ENCODE measurements around the gene UHRF1.
"Not testable (repeated sequence)": the region's sequence is repeated elsewhere in the genome, so short reads cannot be mapped to it uniquely, and the experiment has no call there.

The UHRF1 gene

GRCh38 chr19:4897146-4897545 lies 12.2 kb upstream of the UHRF1 start:
- in situ Hi-C loops (cut with MboI; ENCODE audit: low sequenced_read_pairs), result no loop called here

- in situ Hi-C loops (cut with MboI; ENCODE audit: low sequenced_read_pairs), result not testable (repeated sequence)
These were observed 8.4 kb upstream of the UHRF1 start for GRCh38 chr19:4900879-4901278.

GRCh38 chr19:4902796-4903195 lies 6.5 kb upstream of the UHRF1 start, which contains the start of gene ARRDC5:
Gene ARRDC5 (minus strand): TSS chr19:4902896. CDS start chr19:4902825, 71 bp downstream.
- in situ Hi-C loops (cut with MboI; ENCODE audit: low sequenced_read_pairs), result no loop called here

DNA sequence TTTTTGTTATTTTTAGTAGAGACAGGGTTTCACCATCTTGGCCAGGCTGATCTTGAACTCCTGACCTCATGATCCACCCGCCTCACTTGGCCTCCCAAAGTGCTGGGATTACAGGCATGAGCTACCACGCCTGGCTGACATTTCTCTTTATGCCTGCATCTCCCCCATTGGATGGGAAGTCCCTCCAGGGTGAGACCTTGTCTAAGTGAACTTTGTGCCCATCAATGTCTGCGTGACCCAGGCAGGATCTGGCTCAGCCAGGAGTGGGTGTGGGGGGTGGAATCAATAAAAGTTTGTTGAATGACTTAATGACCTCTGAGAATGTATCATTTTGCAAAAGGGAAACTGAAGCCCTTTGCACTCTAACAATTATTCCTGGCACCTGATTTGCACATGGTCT lies 4.8 kb upstream of the UHRF1 start:
- in situ Hi-C loops (cut with MboI; ENCODE audit: low sequenced_read_pairs), result no loop called here

DNA sequence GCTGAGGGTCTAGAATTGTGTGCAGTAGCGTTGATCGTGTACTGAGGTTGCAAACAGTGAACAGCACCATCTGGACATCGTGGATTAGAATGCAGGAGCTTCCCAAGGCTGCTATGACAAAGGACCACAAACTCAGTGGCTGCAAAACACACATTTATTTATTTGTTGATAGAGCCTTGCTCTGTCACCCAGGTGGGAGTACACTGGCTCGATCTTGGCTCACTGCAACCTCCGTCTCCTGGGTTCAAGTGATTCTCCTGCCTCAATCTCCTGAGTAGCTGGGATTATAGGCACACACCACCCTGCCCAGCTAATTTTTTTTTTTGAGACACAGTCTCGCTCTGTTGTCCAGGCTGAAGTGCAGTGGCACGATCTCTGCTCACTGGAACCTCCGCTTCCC lies 2.3 kb upstream of the UHRF1 start:
- in situ Hi-C loops (cut with MboI; ENCODE audit: low sequenced_read_pairs), result no loop called here

GRCh38 chr19:4908360-4908759 lies 941 bp upstream of the UHRF1 start:
- in situ Hi-C loops (cut with MboI; ENCODE audit: low sequenced_read_pairs), result no loop called here

DNA sequence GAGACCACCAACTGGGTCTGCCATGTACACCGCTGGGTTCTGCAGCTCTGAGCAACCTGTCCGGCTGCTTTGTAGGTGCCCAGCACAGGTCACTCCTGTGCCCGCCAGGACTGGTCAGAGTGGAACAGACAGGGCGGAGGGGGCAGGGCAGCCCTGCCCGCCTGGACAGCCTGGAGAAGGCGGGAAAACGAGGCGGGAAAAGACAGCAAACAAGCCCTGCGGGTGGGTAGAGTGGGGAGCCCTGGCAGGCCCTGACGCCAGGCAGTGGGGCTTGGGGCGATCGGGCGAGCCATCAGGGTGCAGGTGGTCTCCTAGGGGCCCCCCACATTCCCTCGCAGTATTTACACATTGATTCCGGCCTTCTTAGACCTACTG lies 533 bp upstream of the UHRF1 start:
- in situ Hi-C loops (cut with MboI; ENCODE audit: low sequenced_read_pairs), result no loop called here

GRCh38 chr19:4909897-4910593 lies 744 bp downstream of the UHRF1 start:
- in situ Hi-C loops (cut with MboI; ENCODE audit: low sequenced_read_pairs), result no loop called here

DNA sequence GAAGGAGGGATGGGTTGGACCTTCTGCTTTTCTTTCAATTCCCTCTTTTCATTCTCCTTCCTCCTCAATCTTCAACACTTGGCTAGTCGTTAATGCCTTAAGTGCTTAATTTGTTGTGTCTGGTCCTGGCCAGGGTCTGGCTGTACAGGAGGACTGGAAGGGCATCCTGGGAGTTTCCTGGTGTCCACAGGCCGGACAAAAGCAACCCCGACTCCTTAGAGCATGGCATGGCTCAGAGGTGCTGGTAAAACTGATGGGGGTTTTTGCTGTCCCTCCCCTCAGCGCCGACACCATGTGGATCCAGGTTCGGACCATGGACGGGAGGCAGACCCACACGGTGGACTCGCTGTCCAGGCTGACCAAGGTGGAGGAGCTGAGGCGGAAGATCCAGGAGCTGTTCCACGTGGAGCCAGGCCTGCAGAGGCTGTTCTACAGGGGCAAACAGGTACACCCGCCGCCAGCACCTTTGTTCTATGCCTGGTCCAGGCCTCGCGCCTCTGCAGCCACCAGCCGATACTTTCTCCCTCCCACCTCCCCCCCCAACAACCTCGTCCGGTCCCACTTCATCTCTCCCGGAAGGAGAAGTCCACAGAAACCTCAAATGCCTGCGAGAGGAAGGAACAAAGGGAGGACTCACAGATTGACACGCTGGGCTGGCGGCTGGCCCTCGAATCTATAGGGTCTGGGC lies 1.4 kb downstream of the UHRF1 start:
- in situ Hi-C loops (cut with MboI; ENCODE audit: low sequenced_read_pairs), result no loop called here

- in situ Hi-C loops (cut with MboI; ENCODE audit: low sequenced_read_pairs), result no loop called here
These were observed 2.0 kb downstream of the UHRF1 start for GRCh38 chr19:4911314-4911713.

GRCh38 chr19:4911786-4912672 lies 2.7 kb downstream of the UHRF1 start:
- in situ Hi-C loops (cut with MboI; ENCODE audit: low sequenced_read_pairs), result no loop called here

GRCh38 chr19:4913996-4914735 lies 4.9 kb downstream of the UHRF1 start:
- in situ Hi-C loops (cut with MboI; ENCODE audit: low sequenced_read_pairs), result no loop called here

DNA sequence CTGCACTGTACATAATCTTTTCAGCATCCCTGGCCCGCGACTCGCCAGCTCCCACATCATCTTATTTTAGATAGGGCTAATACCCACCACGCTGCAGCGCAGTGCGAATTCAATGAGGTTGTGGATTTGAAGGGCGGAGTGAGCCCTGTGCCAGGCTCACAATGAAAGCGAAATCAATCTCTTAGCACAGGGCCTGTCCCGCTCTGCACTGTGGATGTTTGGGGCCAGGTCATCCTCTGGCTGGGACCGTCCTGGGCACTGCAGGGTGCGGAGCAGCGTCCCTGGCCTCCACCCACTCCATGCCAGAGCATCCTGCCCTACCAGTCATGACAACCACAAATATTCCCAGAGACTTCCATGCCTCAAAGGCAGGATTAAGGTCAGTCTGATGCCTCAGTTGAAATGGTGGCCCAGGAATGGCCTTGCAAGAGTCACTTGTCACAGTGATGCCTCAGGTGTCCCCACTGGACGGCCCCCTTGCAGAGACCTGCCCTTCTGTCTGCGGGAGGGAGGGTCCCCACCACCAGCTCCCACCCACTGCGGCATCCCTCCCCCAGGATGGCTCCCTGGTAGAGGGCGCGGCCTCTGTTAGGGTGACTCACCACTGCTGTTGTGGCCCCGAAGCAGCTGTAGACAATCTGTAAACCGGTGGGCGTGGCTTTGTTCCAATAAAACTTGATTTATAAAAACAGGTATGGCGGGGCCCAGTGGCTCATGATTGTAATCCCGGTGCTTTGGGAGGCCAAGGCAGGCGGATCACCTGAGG lies 5.6 kb downstream of the UHRF1 start:
- in situ Hi-C loops (cut with MboI; ENCODE audit: low sequenced_read_pairs), result no loop called here

- in situ Hi-C loops (cut with MboI; ENCODE audit: low sequenced_read_pairs), result no loop called here
These were observed 7.2 kb downstream of the UHRF1 start for GRCh38 chr19:4916292-4917082.

DNA sequence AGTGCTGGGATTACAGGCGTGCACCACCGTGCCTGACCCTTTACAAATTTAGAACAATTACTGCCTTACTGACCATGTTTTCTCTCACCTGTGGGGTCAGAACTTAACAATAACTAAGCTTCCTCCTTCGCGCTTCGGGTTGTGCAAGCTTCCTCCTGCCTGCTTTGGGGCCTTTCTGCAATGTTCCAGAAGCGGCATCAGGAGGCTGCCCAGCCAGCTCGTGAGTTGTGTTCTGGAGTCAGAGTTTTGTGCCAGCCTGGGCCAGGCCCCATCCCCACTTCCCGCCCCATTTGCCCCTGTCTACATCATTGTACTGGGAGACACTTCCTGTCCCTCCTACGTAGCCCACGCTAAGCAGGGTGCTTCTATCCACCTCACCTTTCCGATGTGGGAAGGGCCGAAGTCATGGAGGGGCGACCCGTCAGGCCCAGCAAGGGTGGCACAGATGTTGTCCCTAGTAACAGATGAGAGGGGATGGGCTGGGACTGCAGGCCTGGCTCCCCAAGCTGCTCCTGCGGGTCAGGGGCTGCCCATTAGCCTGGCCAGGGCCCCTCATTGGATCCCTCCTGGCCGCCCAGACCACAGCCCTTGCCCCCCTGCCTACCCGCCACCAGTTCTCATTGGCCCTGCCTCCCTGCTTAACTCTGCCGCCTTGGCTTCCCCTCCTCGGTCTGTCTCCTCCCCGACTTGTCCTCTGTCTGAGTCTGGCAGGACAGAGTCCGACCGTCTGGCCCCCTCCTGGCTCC lies 13.4 kb downstream of the UHRF1 start:
- in situ Hi-C loops (cut with MboI; ENCODE audit: low sequenced_read_pairs), result no loop called here

GRCh38 chr19:4923276-4923747 lies 14.0 kb downstream of the UHRF1 start:
- in situ Hi-C loops (cut with MboI; ENCODE audit: low sequenced_read_pairs), result no loop called here

- in situ Hi-C loops (cut with MboI; ENCODE audit: low sequenced_read_pairs), result no loop called here
These were observed 19.9 kb downstream of the UHRF1 start for GRCh38 chr19:4929186-4929585.

DNA sequence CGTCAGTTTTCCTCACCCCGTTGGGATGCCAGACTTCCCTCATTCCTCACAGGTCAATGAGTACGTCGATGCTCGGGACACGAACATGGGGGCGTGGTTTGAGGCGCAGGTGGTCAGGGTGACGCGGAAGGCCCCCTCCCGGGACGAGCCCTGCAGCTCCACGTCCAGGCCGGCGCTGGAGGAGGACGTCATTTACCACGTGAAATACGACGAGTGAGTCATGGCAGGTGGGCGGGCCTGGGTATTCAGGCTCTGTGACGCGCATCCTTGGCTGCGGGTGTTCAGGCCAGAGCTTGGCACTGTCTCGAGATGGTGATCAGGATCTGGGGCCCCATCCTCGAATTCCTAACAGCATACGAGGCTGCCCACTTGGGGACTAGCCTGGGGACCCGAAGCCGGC lies 21.4 kb downstream of the UHRF1 start:
- in situ Hi-C loops (cut with MboI; ENCODE audit: low sequenced_read_pairs), result no loop called here

DNA sequence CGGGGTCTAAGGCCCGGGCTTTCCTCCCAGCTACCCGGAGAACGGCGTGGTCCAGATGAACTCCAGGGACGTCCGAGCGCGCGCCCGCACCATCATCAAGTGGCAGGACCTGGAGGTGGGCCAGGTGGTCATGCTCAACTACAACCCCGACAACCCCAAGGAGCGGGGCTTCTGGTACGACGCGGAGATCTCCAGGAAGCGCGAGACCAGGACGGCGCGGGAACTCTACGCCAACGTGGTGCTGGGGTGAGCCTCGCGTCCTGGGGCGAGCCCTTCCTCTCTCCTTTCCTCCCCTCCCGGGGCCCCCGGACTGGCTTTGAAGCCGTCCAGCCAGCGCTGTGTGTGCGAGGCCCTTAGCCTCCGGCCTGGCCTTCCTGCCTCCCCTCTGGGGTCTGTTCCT lies 23.4 kb downstream of the UHRF1 start:
- in situ Hi-C loops (cut with MboI; ENCODE audit: low sequenced_read_pairs), result no loop called here

Measured in HL-60/S4 (cell line).